Right renal pelvis (tissue), 4 donors: Measurements from ENCODE around the gene SIRT7. TPM values are rescaled to one million over a fixed set of nuclear protein-coding genes. Genes with fewer than 3 reads are reported as not detected.

Experiments
- DNase-seq, 4 donors: peaks; one replicate each; pipeline ENCODE4 v3.0.0-alpha.2; 2013; ENCODE audit warnings: low read depth in 4 of 4, low spot score in 3 of 4, missing footprints in 1 of 4
- polyA plus RNA-seq, 4 donors: library from polyadenylated mRNA; unstranded; fragments of 120-200 nt; gene quantifications; one replicate each; pipeline ENCODE4 v1.2.1, GENCODE V29; 2013; ENCODE audit not compliant: insufficient read length in 4 of 4

The SIRT7 gene
- polyA plus RNA-seq, 4 donors: 11.4 to 15.0 (median 13.1) TPM

DNA sequence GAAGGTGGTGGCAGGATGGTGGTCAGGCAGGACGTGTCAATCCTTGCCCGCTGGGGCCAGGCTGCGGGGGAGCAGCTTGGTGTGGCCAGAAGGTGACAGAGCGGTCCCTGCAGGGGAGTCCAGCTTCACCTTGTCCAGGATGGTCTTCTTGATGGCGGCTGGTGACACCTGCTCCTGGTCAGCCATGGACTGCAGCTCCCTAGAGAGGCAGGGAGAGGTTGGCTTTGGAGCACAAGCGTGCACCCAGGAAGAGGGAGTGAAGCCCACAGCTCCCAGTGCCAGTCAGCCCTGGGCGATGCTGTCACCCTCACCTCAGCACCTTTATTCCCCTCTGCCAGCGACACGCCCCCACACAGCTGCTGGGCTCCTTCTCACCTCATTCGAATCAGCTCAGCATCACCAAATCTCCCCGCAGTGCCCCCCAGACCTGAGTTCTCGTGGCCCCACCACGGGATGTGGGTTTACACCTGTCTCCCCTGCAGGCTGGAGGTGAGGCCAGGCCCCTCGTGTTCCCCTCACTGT, 15.3 kb upstream of the SIRT7 start:
- no peak for DNase-seq

DNA sequence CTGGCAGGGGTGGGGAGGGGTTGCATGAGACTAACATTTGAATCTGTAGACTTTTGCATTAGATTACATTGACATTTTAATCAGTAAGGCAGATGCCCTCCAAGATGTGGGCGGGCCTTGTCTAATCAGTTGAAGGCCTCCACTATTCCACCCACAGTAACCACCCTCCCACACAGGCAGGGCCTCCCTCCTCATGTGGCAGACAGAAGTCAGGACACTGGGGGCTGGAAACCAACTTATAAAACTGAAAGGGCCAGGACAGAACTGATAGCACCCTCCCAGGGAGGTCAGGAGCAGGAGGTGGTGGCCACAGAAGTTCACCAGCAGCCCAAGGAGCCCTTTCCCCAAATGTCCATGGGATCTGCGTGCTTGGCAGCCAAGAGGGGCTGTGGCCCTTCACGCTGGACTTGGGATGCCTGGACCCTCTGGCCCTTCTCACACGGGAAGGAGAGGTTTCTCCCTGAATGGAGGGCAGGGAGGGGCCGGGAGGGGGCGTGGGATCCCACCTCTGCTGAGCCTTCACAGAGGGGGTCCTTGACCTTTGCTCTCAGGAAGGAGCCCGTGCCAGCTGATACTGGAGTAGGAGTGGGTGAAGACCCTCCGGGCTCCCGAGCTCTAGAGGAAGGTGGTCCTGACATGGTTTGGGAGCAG, 14.5 kb upstream of the SIRT7 start:
- DNase-seq: no peak

DNA sequence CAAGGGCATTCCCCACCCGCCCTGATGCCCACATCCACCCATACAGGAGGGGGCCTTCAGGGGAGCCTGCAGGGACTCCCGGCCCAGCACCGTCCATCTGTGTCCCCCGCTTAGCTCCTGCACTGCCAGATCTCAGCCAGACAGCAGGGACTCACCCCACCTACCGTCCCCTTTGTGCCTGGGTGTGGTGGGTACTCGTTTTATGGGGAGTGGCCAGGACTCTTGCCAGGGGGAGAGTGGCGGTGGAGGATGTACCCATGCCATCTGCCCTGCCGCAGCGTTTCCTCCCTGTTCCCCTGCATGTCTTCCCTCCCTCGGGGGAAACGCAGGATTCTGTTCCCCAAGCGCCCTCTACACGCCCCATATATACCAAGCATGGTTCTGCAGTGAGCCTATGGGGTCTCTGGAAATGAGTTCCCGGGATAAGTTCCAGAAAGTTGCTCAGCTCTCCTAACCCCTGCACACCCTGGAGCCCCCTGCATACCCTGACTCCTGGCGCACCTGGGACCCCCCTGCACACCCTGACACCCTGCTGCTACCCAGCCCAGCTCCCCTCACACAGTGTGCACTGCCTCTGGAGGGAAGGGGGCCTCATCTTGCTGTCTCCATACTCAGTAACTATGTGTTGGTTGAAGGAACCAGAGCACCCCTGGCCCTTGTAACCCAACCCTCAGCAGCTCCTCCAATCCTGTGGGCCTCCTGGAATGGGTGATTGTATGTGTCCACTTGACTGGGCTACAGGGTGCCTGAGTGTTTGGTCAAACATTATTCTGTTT, 13.8 kb upstream of the SIRT7 start:
- DNase-seq: no peak

DNA sequence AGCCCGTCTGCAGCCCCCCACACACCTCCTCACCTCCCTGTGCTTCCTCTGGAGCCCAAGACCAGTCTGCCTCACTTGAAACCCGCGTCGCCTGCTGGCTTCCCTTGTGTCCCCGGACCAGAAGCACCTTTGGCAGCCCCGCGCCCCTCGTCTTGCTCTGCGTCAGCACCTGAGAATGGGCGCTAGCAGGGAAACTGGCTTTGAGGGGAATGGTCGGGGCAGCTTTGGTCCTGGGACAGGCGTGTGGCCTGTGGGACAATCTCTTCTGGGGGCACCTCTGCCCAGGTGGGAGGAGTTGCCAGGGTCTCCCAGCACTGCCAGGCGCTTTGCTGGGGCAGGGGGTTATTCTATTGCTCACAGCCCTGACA, 13.2 kb upstream of the SIRT7 start:
- DNase-seq: no peak

DNA sequence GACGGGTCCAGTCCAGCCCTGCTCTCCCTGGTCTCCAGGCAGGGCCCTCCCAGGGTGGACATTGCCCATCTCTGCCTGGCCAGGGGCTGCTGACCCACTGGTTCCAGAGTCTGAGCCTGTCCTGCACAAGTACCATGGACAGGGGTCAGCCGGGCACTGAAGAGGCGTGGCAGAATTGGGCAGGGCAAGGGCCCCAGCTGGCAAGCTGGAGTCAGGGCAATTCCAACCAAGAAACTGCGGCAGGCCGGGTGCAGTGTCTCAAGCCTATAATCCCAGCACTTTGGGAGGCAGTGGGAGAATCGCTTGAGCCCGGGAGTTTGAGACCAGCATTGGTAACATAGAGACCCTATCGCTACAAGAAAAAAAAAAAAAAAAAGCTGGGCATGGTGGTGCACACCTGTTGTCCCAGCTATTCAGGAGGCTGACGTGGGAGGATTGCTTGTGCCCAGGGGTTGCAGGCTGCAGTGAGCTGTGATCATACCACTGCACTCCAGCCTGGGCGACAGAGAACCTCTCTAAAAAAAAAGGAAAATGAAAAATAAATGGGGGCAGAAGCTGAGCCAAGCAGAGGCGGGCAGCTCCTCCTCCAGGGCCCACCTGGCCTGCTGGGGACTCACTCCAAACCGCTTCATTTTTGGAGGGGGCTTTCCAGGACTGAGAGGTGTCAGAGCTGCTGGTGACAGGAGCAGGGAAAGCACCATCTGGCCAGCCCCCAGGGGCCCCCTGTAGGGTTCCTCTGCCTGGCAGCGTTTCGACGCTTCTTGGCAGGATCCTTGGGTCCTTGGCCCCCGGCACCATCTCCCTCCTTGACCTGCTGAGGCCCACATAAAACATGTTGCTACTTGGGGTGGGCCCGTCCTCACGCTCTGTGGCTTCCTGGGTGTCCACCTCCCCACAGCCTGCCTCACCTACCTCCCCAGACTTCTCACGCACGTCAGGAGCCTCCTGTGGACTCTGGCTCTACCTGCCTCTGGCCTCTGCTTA, 12.5 kb upstream of the SIRT7 start:
- no peak for DNase-seq

DNA sequence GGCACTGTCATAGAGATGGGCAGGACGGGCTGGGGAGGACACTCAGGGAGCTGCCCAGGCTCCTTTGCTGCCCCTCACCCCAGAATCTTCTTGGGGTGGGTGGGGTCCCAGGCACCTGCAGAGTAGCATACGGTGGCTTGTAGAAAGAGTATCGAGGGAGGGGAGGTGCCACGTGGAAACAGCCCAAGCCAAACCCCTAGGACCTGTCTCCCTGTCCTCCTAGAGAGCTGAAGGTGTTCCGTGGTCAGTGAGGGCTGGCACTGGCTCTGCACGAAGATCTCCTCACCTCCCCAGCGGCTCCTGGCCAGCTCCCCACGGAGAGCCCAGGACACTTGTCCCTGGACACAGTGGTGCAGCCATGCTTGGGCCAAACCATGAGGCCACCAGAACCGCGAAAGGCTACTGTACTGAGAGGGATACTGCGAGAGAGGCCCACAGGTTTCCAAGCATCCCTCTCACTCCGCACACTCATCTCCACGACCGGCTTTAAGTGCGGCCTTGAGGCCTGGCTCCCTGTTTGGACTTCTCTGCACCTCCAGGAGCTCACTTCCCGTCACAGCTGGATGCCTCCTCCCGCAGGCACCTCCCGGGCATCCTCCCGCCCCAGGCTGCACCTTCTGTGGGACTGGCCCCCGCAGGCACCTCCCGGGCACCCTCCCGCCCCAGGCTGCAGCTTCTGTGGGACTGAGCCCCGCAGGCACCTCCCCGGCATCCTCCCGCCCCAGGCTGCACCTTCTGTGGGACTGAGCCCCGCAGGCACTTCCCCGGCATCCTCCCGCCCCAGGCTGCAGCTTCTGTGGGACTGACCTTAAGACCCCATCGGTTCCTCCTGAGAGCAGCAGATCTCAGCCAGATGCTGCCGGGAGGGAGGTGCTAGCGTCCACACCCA, 11.5 kb upstream of the SIRT7 start:
- DNase-seq: no peak

DNA sequence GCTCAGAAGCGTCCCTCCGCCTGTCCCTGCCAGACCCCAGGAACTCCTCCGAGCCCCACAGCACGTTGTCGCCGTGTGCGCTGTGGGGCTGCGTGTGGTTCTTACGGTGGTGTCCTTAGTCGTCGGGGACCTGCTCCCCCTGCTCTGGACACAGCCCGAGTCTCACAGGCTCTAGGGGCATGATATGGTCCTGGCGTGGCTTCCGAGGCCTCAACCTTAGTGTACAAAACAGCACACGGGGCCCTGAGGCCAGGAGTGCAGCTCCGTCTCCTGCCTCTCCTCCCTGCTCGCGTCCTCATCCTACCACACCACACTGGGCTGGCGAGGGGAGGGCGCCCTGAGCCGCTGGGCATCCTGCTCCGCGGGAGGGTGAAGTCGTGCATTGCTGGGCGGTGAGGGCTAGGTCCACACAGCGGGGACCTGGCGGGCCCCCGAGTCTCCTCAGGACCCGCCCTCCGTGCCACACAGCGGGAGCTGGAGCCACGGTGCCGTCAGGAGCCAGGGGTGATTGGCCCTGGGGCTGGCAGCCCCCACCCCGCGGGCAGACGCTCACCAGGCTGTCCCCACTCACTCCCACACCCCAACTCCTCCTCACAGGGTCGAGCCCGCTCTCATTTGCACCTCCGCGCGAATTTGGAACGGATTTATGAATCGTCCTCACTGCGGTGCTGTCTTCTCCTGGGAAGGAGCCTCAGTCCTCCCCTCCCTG, 10.7 kb upstream of the SIRT7 start:
- no peak for DNase-seq

DNA sequence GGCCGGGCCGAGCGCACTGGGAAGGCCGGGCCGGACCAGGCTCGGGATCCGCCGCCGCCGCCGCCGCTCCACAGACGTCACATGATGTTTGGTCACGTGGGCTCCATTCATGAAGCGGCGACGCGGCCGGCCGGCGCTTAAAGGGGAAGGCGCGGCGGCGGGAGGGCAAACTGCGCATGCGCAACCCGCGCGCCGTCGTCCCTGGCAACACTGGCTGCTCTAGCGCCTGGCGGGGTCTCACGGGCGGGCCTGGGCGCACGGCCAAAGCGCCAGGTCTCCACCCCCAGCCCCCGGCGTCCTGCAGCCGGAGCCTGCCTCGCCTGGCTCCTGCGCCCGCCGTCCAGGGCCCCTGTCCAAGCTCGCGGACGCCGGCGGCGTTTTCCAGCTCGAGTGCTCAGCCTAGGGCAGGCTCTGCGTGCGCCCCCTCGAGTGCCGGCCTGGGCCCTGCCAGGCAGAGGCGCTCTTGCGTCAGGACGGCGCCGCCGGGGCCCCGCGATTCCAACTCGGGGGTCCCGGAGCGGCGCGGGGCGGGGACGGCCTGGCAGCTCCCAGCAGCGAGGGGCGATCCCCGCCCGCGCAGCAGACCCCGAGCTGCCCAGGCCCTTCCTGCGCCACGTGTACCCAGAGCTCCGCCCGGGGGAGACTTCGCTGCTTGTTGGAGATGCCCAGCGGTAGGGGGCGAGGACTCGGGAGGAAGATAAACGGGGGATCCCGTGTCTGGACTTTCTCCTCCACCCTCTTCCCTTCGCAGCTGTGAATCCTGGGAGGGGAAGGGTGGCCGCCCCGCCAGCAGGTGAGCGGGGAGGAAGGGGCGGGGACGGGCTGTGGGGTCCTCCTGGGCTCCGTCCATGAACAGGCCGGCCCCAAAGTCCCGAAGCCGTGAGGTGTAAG, 9.9 kb upstream of the SIRT7 start, which contains the start of gene MAFG:
Gene MAFG (minus strand): TSS at position 83 of the 891 bp plus-strand sequence. CDS start 4,550 bp downstream, outside the sequence.
- peak; percentile 91 to 95 (median 94) for DNase-seq

DNA sequence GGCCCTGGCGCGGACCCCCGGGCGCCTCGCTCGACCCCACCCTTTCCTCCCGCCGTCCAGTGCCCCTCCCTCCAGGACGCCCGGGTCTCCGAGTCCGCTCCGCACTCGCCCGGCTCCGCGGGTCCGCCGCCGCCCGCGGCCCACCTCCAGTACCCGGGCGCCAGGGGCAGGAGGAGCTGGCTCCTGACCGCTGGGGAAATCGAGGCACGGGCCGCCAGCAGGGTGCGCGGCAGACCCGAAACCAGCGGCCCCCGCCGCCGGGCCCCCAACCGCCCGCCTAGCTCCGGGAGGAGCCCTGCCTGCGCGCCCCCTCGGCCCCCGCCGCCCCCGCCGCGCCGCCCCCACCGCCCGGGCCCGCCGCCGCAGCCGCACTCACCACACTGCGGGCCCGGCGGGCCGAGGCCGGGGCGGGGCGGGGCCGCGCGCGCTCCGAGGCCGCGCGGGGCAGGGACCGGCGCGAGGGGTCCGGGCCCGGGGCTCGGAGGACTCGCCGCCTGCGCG, 9.2 kb upstream of the SIRT7 start:
- no peak for DNase-seq

DNA sequence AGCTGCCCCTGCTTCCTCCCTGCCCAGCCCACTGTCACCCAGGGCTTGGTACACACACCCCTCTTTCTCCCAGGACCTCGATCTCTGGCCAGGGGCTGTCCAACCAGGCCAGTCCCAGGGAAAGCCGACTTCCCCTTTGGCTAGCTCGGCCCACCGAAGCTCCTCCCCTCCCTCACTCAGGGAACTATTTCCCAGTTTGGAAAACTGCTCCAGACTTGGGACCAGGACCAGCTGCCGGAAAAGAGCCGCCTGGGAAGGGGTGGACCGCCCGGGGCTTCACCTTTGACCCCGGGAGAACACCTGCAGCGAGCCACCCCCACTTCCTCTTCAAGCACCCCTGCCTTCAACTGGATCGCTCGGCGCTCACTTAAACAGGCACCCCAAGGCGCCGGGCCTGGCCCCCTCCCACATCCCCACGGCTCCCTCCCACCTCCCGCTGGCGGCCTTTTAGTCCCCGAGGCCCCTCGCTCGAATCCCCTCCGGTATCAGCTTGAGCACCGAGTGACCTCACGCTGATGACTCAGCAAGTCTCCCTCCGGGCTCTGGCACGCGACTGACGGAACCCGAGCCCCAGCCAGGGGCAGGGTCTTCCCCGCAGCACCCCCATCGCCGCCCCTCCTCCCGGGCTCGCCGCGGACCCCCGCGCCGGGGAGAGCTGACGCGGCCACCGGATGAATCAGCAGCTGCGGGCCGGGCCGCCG, 8.6 kb upstream of the SIRT7 start:
- DNase-seq: no peak

DNA sequence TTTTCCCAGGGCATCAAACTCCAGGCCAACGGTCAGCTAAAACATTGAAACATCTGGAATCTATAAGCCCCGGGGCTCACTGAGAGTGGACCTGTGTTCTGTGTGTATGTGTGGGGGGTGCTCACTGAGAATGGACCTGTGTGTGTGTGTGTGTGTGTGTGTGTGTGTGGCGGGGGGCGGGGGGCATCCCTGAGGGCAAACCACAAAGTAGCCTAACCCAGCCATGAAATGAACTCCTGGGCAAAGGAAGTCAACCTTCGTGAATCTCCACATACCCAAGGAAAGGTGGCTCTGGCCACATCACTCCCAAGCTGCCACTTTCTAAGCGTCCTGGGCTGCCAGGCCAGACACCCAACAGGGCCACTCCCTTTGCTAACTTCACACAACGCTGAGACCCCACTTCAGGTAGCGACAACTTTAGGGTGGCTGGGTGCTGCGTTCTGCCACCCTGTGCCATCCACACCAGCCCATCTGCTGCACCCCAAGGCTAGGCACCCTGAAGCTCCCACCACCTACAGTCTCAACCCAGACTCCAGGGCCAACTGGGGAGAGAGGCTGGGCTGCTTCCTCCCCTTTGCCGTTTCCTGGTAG, 8.0 kb upstream of the SIRT7 start:
- no peak for DNase-seq

DNA sequence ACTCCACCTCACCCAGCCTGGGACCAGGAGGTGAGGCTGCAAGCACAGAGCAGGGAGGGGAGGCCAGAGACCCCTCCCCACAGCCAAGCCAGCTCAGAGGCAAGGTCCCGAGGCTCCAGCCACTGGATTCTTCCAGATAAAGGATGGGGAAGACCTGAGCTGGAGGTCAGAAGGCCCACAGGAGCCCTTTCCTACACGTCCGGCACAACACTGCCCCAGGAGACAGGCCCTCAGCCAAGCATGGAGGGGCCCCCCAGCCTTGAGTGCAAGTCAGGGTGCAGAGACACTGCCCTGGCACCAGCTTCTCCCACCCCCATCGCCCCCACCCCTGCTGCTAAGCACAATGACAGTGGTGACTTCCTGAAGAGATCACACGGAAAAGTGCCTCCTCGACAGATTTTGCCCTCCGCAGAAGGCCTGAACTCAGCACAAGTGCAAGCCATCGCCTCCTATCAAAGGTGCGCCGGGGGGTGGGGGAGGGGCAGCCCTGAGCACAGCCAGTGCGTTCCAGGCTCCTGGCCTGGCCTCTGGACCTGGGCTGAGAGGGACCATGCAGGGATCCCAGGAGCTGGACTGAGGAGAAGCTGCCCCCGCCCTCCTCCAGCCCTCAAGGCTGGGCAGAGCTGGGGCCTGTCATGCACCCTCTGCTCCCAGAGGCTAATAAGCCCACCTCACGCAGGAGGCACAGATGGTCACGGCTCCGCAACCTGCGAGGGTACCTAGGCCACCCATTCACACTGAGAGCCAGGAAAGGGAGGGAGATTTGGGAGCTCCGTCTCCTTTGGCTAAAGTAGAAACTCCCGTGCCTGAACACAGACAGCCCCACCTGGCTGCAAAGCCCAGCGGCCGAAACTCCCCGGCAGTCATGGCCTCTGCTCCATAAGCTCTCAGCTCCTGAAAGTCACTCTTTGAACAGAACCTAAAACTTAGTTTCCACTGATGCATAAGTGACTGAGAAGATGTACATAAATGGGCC, 6.9 kb upstream of the SIRT7 start:
- no peak for DNase-seq

DNA sequence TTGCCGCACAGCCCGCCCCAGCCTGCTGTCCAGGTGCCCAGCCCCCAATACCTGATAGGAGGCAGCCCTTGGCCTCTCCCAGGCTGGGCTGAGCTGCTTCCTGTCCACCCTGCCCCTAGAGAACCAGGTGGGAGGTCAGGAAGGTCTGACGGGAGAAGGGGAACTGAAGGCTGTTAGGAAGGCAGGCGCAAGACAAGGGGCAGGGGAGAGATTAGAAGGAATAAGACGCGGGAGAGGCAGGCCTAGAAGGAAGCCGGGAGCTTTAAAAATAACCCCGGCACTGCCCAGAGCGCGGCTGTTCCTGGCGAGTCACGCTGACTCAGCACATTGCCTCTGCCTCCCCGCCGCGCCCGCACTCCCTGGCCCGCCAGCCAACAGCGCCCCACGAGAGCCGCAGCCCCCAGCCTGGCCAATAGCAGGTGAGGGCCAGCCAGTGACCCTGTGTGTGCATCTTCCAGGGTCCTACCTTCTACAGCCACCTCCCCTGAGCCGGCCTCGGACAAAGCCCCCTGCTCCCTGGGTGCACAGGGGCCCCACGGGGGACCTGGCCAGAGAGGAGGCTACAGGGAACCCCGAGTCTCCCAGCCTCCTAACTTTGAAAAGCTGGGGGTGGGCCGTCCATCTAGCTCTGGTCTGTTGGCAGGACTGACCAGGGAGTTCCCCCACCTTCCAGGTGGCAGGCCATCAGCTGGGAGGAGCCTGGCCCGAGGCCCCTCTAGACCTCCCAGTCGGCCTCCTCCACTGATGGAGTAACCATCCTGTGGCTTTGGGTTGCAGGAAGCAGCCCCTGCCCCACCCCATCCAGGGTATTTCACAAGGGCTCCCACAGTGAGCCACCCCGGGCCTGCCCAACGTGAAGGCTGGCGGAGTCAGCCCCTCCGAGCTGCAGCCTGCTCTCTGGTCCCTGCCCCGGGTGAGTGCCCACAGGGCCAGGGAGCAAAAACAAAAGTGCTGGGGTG, 5.6 kb upstream of the SIRT7 start:
- DNase-seq: no peak

DNA sequence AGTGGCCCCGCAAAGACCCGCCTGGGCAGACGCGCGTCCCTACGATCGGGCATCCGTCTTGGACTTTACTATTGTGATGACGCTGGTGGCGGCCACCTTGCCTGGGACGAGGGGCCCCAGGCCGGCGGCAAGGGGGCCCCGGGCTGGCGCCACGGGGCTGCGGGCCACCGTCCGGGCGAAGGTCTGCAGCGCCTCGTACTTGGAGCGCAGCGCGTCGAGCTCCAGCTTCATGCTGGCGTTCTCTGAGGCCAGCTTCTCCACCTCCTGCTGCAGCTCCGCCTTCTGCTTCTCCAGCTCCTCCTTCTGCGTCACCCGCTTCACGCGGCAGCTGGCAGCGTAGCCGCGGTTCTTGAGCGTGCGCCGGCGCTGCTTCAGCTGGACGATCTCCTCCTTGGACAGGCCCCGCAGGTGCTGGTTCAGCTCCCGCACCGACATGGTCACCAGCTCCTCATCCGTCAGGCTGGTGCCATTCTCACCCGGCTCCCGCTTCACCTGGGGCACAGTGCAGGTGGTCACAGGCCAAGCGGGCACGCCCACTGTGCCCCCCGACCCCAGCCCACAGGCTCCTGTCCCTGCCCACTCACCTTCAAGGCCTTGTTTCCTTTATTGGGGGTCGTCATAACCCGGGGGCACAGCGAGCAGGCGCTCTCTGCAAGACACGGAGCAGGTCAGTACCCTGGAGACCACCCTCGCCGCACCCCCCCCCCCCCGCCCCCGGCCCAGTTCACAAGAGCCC, 4.8 kb upstream of the SIRT7 start:
- no peak for DNase-seq
